ENCODE data around the gene SLCO3A1. TPM values are rescaled to one million over a fixed set of nuclear protein-coding genes. Genes with fewer than 3 reads are reported as not detected.

The SLCO3A1 gene
- total RNA-seq, 2 donors from 2014 or later, result 7.2 to 11.4 TPM

DNA sequence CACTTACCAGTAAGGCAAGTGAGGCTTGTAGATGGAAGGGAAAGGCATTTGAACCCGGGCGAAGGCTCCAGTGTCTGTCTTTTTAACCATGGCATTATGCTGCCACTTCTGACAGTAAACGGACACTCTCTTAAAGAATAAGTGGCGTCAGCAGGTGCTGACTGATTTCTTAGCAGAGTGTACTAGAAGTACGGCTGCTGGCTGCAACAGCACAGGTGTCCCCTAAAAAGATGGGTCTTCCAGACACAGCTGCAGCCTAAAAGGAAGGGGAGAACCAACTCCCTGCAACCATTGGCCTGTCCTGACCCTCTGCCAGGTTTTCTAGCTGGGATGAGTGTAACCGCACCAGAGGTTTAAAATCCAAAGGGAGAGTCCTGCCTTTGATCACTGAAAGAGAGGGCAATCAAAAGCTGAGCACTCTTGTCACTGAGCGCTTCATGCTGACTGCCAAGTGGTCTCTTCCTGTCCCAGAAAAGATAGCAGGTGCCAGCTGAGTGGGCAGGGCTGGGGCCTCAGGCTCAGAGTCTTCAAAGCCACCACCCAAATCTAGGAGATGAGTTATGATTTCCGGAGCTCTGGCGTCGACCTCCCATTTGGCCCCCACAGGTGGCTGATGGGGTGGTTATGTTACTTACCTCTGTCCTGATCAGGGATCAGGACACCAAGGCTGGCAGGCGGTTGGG is 255.8 kb downstream of the SLCO3A1 start:
- Mint-ChIP-seq H3K36me3 (ENCODE audit: low read depth) (no peaks in the 10 kb centered on the region), H3K4me3 (no peak overlapping the region), H3K27ac (no peak overlapping the region), H3K27me3 (ENCODE audit: insufficient read depth) (no peaks in the 10 kb centered on the region), H3K9me3 (no peaks in the 10 kb centered on the region), H3K4me1 (peaks cover 10% of the 10 kb centered on the region)
- no peak overlapping the region for H3K4me3 ChIP-seq (ENCODE audit: low read length)
- no peak overlapping the region for H3K9ac ChIP-seq (ENCODE audit: extremely low read depth, low read length, poor library complexity, severe bottlenecking)
- no peaks in the 10 kb centered on the region for H3K9me3 ChIP-seq (ENCODE audit: control insufficient read depth, low read length)
- H3K27ac ChIP-seq (ENCODE audit: low read depth, low read length), result no peak overlapping the region
- 90 to 95% methylated on average over 6 to 11 of the region's 11 CpGs for WGBS, 2 experiments (ENCODE audit: insufficient coverage in 1 of 2, insufficient read length in 1 of 2)
- H3K4me1 ChIP-seq (ENCODE audit: control insufficient read depth, insufficient read depth, low read length), result no peaks in the 10 kb centered on the region
- DNase-seq, result no peak
- H3K27me3 ChIP-seq (ENCODE audit: control insufficient read depth, insufficient read depth, low read length, poor library complexity, severe bottlenecking), result no peaks in the 10 kb centered on the region
- no peaks in the 10 kb centered on the region for H3K36me3 ChIP-seq (ENCODE audit: control insufficient read depth, insufficient read depth, low read length)
- TF ChIP-seq, protein P1, sequence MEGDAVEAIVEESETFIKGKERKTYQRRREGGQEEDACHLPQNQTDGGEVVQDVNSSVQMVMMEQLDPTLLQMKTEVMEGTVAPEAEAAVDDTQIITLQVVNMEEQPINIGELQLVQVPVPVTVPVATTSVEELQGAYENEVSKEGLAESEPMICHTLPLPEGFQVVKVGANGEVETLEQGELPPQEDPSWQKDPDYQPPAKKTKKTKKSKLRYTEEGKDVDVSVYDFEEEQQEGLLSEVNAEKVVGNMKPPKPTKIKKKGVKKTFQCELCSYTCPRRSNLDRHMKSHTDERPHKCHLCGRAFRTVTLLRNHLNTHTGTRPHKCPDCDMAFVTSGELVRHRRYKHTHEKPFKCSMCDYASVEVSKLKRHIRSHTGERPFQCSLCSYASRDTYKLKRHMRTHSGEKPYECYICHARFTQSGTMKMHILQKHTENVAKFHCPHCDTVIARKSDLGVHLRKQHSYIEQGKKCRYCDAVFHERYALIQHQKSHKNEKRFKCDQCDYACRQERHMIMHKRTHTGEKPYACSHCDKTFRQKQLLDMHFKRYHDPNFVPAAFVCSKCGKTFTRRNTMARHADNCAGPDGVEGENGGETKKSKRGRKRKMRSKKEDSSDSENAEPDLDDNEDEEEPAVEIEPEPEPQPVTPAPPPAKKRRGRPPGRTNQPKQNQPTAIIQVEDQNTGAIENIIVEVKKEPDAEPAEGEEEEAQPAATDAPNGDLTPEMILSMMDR (conservative IDR thresholded peaks at IDR 0.05), result no peak

- Histone ChIP-seq H3K9me3 (ENCODE audit: control insufficient read depth, low read length) (no peaks in the 10 kb centered on the region), H3K36me3 (ENCODE audit: control insufficient read depth, insufficient read depth, low read length) (no peaks in the 10 kb centered on the region), H3K4me3 (ENCODE audit: low read length) (no peak overlapping the region), H3K27ac (ENCODE audit: low read depth, low read length) (no peak overlapping the region), H3K9ac (ENCODE audit: extremely low read depth, low read length, poor library complexity, severe bottlenecking) (no peak overlapping the region), H3K27me3 (ENCODE audit: control insufficient read depth, insufficient read depth, low read length, poor library complexity, severe bottlenecking) (no peaks in the 10 kb centered on the region), H3K4me1 (ENCODE audit: control insufficient read depth, insufficient read depth, low read length) (no peaks in the 10 kb centered on the region)
- 88 to 100% methylated on average over 2 to 3 of the region's 3 CpGs for WGBS, 2 experiments (ENCODE audit: insufficient coverage in 1 of 2, insufficient read length in 1 of 2)
- TF ChIP-seq, protein P1 (conservative IDR thresholded peaks at IDR 0.05), result no peak
- H3K27me3 Mint-ChIP-seq (ENCODE audit: insufficient read depth), result no peaks in the 10 kb centered on the region
- H3K4me3 Mint-ChIP-seq, result no peak overlapping the region
- no peak for DNase-seq
- H3K27ac Mint-ChIP-seq, result no peak overlapping the region
- H3K9me3 Mint-ChIP-seq, result no peaks in the 10 kb centered on the region
- H3K4me1 Mint-ChIP-seq, result peaks cover 10% of the 10 kb centered on the region
- H3K36me3 Mint-ChIP-seq (ENCODE audit: low read depth), result no peaks in the 10 kb centered on the region
Measured at GRCh38 chr15:92111291-92111690, 257.8 kb downstream of the SLCO3A1 start.

DNA sequence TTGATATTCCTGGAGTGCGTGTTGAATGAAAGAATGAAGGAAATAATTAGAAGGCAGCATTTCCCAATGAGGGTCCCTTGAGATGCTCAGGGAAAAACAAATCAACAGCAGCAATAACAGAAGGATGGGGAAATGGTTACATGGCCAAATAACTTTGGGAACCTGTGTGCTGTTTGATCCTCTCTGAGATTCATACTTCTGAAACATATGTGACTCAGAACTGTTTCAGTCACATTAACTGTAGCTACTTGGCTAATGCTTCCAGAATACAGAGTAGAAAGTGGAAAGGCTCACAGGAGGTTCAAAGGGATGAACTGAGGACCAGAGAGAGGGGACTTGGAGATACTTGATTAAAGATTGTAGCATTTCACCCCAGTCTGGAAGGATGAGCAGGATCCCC is 258.2 kb downstream of the SLCO3A1 start:
- 89 to 92% methylated on average over 1 of the region's 1 CpG for WGBS, 2 experiments (ENCODE audit: insufficient coverage in 1 of 2, insufficient read length in 1 of 2)
- Mint-ChIP-seq H3K36me3 (ENCODE audit: low read depth) (no peaks in the 10 kb centered on the region), H3K27ac (no peak overlapping the region)

More for the DNA sequence above, 258.2 kb downstream of the SLCO3A1 start:
- Histone ChIP-seq H3K36me3 (ENCODE audit: control insufficient read depth, insufficient read depth, low read length) (no peaks in the 10 kb centered on the region), H3K9ac (ENCODE audit: extremely low read depth, low read length, poor library complexity, severe bottlenecking) (no peak overlapping the region), H3K27me3 (ENCODE audit: control insufficient read depth, insufficient read depth, low read length, poor library complexity, severe bottlenecking) (no peaks in the 10 kb centered on the region), H3K4me1 (ENCODE audit: control insufficient read depth, insufficient read depth, low read length) (no peaks in the 10 kb centered on the region), H3K9me3 (ENCODE audit: control insufficient read depth, low read length) (no peaks in the 10 kb centered on the region), H3K27ac (ENCODE audit: low read depth, low read length) (no peak overlapping the region), H3K4me3 (ENCODE audit: low read length) (no peak overlapping the region)
- H3K9me3 Mint-ChIP-seq, result no peaks in the 10 kb centered on the region
- no peak for DNase-seq
- no peaks in the 10 kb centered on the region for H3K27me3 Mint-ChIP-seq (ENCODE audit: insufficient read depth)
- peaks cover 10% of the 10 kb centered on the region for H3K4me1 Mint-ChIP-seq
- no peak overlapping the region for H3K4me3 Mint-ChIP-seq
- TF ChIP-seq, protein P1 (conservative IDR thresholded peaks at IDR 0.05), result no peak

All from endodermal cell (in vitro differentiated cells).